Fibroblast of the aortic adventitia (primary cell): Measurements from ENCODE around the gene NET1. TPM values are rescaled to one million over a fixed set of nuclear protein-coding genes. Genes with fewer than 3 reads are reported as not detected.

Source experiments
- DNase-seq: peaks from one replicate; pipeline ENCODE4 v3.0.0-alpha.2; 2010; ENCODE audit warnings: low read depth
- H3K4me3 ChIP-seq: 2 replicates; pipeline ENCODE4 v1.5.1; 2011; ENCODE audit warnings: low read depth, mild to moderate bottlenecking, control low read depth, low read length, moderate library complexity
- CTCF ChIP-seq: IDR thresholded peaks from 2 replicates; pipeline ENCODE4 v1.5.1; 2011; ENCODE audit warnings: mild to moderate bottlenecking, low read length, control low read depth, inconsistent platforms; ENCODE audit not compliant: insufficient read depth
- total RNA-seq: library from RNA; depleted of rRNA; stranded (reverse); fragments of >200 nt; gene quantifications from 2 replicates; pipeline ENCODE4 v1.2.3, GENCODE V29; 2012; ENCODE audit warnings: low replicate concordance

Gene NET1, protein sequence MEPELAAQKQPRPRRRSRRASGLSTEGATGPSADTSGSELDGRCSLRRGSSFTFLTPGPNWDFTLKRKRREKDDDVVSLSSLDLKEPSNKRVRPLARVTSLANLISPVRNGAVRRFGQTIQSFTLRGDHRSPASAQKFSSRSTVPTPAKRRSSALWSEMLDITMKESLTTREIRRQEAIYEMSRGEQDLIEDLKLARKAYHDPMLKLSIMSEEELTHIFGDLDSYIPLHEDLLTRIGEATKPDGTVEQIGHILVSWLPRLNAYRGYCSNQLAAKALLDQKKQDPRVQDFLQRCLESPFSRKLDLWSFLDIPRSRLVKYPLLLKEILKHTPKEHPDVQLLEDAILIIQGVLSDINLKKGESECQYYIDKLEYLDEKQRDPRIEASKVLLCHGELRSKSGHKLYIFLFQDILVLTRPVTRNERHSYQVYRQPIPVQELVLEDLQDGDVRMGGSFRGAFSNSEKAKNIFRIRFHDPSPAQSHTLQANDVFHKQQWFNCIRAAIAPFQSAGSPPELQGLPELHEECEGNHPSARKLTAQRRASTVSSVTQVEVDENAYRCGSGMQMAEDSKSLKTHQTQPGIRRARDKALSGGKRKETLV
- total RNA-seq, result 16.6 and 33.9 TPM in 2 replicates

DNA sequence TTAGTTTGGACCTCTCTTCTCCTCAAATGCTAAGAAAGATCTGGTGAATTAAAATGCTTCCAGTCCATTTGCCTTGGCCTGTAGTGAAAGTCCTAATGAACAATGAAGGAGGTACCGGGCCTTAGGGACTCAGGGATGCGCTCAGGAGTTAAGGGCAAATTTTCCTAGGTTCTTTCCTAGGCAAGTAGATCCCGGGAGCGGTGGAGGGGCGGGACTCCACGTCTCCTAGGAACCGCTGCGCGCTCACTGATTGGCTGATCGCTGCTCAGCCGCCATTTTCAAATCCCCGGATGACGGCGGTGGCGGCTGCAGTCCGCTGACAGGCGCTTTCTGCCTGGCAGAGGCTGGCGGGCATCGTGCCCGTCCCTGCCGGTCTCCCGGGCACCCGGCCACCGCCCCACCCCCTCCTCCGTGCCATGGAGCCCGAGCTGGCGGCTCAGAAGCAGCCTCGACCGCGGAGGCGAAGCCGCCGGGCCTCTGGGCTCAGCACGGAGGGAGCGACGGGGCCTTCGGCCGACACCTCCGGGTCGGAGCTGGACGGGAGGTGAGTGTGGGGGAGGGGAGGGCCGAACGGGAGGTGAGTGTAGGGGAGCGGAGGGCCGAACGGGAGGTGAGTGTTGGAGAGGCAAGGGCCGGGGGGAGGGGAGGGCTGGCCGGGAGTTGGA lies at the start of gene NET1:
NET1 (plus strand) TSS at position 281 of the 665 bp plus-strand sequence; CDS start at position 417, 136 bp downstream.
- DNase-seq, result peak; percentile 85
- no peak for TF ChIP-seq CTCF
- peak within 1 kb of the TSS; percentile 75 for H3K4me3 ChIP-seq

- no peak for TF ChIP-seq CTCF
- H3K4me3 ChIP-seq, result no peak overlapping the region
- no peak for DNase-seq
Measured at GRCh38 chr10:5362873-5363272, 49.5 kb upstream of the NET1 start.

- no peak for TF ChIP-seq CTCF
- no peak overlapping the region for H3K4me3 ChIP-seq
- DNase-seq, result no peak
Measured at GRCh38 chr10:5364374-5364773, 48.0 kb upstream of the NET1 start.

DNA sequence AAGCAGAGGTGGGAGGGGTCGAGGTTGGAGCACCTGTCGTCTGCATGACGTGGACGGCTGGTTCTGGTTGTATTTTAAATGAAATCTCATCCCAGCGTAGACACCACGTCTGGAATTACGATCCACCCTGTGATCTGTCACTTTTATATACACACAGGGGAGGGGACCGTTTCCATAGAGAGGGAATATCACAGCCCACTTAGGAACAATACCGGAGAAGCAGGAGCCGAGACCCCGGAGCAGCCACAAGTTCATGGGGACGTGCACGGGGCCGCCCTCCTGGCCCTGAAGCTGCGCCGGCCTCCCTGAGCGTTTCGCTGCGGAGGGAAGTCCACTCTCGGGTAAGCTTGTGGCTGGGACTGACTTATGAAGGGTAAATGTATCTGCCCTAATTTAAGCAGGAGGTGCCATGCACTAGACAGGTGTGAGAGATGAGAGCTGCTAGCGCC lies 47.4 kb upstream of the NET1 start, which contains the start of gene UCN3:
UCN3 (plus strand) TSS at position 77 of the 449 bp plus-strand sequence. CDS start 8,755 bp downstream, outside the sequence.
- no peak within 1 kb of the TSS for H3K4me3 ChIP-seq
- no peak for DNase-seq
- no peak for TF ChIP-seq CTCF

- no peak for TF ChIP-seq CTCF
- H3K4me3 ChIP-seq, result no peak overlapping the region
- no peak for DNase-seq
Measured at GRCh38 chr10:5365928-5366327, 46.4 kb upstream of the NET1 start.

- no peak for TF ChIP-seq CTCF
- DNase-seq, result peak; percentile 5
- H3K4me3 ChIP-seq, result no peak overlapping the region
Measured at GRCh38 chr10:5369362-5370158, 42.8 kb upstream of the NET1 start.
